ENCODE results near the gene ELK3.

DNA sequence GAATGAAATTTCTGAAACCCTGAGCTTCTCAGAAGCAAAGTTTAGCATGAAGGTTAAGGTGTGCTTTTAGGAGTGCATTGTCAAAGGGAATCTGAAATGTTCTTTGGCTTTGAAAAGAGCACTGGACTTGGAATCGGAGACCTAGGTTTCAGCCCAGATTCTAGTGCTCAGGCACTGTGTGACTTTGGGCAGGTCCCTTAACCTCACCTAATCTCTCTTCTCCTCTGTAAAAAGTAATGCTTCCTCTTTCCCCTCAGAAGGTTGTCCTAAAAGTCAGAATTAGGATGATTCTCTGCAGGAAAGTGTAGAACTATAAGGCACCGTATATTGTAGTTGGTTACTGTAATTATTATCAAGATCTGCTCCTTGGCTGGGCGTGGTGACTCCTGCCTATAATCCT, 38.0 kb upstream of the ELK3 start:
- no peak for TF ChIP-seq EZH2 (IDR thresholded peaks at IDR 0.05; ENCODE audit: borderline replicate concordance, low read depth, low read length, severe bottlenecking)
- TF ChIP-seq CTCF (IDR thresholded peaks at IDR 0.05; ENCODE audit: borderline replicate concordance, extremely low read depth, low read length, poor library complexity, severe bottlenecking): no peak
